ENCODE results near the gene MICAL2.

Gene MICAL2

DNA sequence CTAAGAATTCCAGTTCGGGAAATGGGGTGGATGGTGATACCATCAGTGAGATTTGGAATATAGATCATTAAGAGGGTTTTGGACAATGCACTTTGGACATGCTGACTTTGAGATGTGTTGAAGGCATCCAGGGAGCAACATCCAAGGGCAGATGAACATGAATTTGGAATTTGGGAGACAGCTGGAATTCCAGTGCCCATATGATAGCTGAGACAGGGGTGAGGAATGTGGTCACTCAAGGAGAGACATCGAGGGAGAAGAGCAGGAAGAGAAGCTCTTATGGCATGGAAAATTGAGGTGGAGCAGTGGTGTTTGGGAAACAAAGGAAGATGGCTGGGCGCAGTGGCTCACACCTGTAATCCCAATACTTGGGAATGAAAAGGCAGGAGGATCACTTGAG, 11.8 kb upstream of the MICAL2 start:
- in situ Hi-C loops (cut with MboI; ENCODE audit: low sequenced_read_pairs) = no loop called here

DNA sequence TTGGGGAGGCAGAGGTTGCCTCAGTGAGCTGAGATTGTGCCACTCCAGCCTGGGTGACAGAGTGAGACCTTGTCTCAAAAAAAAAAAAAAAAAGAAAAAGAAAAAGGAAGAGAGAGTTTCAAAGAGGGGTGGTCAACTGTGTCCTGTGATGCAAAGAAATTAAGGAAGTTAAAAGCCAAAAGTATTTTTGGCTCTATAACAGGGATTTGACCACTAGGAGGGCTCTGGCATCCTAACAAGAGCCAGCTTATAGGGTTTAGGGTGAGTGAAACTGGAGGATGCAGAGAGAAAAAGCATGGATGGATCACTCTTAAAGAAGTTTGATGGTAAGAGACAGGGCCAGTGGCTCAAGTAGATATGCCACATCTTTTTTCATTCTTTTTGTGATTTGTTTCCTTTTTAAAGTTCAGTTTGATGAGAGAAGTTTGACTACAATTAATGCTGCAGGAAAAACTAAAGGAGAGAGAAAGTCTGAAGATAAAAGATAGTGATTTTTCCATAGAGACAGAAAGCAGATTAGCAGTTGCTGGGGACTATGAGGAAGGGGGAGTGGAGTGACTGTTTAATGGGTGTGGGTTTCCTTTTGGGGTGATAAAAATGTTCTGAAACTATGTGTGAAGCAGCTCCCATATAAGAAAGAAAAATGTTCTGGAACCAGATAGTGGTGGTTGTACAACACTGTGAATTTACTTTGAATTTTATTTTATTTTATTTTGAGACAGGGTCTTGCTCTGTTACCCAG, 11.1 kb upstream of the MICAL2 start:
- in situ Hi-C loops (cut with MboI; ENCODE audit: low sequenced_read_pairs) = no loop called here

DNA sequence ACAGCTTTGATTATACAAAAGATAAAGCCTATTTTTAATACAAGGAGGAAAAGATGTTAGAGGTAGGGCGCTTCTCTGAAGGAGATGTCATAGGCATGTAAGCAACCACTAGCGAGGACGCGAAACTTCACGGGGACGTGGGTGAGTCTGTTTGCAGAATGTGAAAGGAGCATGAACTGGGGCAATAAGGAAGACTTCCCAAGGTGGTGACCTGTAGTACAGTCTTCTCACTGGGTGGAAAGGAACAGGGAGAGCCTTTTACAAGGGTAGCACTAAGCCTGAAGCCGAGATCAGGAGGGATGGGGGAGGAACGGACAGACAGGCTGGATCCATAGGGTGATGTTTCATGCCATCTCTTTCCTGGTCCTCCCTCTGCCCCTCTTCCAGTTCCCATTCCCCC, 10.0 kb upstream of the MICAL2 start:
- in situ Hi-C loops (cut with MboI; ENCODE audit: low sequenced_read_pairs) = no loop called here

DNA sequence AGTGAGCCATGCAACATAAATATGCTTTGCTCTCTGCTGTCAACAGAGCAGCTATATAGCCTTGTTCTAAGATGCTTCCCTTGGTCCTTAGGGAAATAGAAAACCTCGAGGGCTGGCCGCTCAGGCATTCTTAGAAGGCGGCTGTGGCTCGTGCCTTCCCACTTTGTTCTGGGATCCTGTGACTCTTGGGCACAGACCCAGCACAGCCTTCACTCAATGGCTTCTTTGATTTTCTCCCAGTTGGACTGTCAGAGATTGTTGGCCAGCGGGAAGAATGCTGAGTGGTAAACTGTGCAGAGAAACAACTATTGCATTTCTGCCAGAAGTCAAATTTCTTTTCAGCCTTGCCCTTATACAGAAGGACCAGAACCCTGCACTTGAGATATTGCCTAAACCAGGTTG, 9.5 kb upstream of the MICAL2 start:
- in situ Hi-C loops (cut with MboI; ENCODE audit: low sequenced_read_pairs) = no loop called here

DNA sequence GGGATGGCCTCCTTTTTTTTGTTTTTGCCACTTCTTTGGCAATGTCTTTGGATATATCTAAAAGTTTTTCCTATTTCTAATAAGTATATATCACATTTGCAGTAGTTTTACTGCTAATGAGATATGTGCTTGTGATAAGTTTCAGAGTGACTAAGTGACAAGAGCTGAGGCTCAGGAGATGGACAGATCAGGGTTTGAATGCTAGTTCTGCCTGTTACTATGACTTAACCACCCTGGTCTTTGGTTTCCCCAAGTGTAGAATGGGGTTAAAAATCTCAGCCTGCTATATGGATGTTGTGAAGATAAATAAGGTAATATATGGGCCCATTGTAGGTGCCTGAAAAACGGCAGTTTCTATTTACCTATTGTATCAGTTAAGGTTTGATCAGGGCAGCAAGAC, 9.1 kb upstream of the MICAL2 start:
- in situ Hi-C loops (cut with MboI; ENCODE audit: low sequenced_read_pairs) = no loop called here

DNA sequence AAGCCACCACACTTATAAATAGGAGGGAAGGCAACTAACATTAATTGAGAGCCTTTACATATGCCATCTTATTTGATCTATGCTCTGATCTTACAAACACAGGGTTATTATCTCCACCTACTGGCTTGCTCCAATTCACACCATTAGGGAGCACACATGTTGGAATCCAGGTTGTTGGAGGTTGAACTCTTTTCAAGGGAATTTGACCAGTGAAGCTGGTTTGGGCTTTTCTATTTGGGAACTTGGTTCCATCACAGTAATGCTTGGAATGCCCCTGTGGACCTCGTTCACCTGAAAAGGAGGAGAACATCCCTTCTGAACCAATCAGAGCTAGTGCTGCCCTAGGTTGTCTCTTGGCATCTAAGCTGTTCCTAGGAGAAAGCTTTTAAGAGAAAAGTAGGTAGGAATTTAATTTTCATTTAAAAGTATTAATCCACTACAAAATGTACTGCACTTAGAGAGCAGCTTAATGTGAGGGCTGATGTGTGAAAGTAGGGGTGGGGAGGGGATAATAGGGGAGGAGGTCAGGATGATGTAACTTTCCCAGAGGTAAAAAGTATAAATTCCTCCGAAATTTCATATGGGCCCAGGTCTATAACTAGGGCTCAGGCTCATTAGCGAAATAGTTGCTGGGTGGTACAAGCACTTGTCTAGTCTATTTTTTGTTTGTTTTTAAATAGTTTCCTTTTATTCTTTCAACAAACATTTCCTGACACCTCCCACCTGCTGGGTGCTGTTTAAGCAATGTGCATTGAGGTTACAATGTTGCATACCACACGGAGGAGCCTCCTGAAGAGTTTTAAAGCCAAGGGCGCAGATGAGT, 7.6 kb upstream of the MICAL2 start:
- in situ Hi-C loops (cut with MboI; ENCODE audit: low sequenced_read_pairs) = no loop called here

DNA sequence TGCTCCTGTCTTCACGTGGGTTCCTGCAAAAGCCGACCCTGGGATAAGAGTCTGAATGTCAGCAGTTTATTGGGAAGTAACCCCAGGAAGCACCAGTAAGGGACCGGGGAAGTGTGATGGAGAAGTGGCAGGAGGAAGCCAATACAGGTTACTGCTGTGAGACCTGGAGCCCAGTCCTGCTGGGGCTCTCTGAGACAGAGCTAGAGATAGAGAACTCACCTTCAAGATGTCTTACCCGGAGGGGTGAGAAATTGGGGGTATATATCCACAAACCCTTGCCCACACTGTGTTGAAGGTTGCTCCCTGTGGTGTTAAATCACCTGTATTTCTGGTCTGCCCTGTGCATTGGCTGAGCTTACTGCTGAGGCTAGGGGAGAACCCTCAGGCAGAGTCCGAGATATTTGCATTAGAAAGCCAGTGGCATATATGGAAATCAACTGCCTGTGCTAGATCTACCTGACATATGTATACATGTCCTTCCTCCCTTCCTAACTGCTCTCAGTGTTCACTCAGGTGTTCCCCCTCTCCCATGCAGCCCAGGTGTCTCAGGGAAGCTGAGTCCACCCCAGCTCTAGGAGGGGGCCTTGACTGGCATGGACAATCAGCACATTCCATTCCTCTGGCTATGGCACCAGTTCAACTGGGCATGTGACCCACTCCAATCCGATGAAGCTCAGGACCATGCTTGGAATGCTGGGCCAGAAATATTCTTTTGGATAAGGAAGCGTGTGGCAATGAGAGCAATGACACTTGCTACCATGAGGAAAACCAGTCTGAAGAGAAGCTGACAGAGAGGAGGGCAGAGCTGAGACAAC, 6.8 kb upstream of the MICAL2 start:
- in situ Hi-C loops (cut with MboI; ENCODE audit: low sequenced_read_pairs) = no loop called here

DNA sequence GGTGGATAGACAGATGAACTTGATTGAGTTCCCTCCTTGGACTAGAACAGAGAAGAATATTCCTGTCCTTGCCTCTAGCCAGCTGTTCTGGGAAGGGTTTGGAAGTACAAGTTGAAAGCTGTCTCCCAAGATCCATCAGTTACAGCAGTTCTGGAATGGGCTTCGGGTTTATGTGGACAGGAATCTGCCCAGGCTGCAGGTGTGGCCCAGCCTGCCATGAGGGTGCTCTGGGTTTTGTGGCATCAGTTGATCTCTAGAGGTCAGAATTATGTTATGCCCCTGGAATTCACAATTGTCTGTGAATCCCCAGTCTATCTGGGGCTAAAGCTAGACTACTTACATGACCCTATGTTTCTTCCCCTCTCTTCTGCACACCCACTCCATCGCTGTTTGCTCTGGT, 4.9 kb upstream of the MICAL2 start:
- in situ Hi-C loops (cut with MboI; ENCODE audit: low sequenced_read_pairs) = no loop called here

DNA sequence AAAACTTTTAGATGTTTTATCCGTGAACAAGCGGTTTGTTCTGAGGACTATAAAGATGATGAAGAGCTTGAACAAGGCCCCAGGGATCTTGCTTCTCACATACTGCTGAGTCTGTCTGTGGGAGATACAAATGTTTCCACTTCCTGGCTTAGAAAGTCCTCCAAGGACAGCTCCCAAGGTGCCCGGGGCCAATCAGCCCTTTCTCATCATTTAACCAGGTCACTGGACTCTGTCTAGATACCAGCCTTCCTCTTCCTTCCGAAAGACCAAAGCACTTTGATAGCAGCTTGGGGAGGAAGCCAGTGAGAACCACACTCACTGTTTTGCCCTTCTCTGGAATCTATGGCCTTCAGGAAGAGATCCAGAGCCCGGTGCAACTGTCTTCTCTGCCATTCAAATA, 4.3 kb upstream of the MICAL2 start:
- in situ Hi-C loops (cut with MboI; ENCODE audit: low sequenced_read_pairs) = no loop called here

DNA sequence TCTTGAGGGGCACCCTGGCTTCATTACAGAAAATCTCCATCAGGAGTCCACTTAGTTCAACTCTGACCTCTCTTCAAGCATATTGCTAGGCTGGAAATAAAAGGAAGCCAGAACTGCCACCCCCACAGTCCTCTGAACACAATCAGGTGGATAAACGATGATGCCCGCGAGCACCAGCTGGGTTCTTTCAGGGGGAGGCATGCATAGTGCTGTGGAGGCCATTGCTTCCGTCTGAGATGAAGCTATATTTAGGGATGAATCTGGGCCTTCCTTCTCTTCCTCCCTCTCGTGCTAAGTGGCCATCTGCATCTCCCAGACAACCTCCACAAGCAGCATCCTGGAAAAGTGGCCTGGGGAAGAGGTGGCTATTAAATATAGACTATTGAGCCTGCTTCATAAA, 3.9 kb upstream of the MICAL2 start:
- in situ Hi-C loops (cut with MboI; ENCODE audit: low sequenced_read_pairs) = no loop called here

DNA sequence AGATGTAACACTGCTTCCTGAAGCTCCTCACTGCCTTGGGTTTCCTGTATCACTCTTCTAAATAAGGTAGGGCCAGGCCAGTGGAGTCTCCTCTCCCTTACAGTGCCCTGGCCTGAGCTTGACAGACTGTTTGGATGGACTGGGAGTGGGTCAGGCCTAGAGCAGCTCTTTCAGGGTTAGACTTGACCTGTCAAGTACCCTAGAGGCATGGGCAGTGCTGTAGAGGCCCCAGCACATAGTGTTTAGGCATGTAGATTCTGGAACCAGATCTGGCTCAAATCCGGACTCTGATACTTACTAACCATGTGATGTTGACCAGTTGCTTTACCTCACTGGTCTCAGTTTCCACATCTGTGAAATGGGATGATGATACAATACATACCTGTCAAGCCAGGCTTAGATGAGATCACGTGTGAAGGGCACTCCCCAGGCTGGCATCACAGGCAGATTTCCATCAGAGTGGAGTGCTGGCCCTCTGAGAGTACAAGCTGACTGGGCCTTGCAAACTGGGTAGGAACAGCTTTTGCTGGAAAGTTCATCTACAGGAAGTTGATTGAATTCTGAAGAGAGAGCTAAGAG, 1.4 kb upstream of the MICAL2 start:
- in situ Hi-C loops (cut with MboI; ENCODE audit: low sequenced_read_pairs) = no loop called here

DNA sequence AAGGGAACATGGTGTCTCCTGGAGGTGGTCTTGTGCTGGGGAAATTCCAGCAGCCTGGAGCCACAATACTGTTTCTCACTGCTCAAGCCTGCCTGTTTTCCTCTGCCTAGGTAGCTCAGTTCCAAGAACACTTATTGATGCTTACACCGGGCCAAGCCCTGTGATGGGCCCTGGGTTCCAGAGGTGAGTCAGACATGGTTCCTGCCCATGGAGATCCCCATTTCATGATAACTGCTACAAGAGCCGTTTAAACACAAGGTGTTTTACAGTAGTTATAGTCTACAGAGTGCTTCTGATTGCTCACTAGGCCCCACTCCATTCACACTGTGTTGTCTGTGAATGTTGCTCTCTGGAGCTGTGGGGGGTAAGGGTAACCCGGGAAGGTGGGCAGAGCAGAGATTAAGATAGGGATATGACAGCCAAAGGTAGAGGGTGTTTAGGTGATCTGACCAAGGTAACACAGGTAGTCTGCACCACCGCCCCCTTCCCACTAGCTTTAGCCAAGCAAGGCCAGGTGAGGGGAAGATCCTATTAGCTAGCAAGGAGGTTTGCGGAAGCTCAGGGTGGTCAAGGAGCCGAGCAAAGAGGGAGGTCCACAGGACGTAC, 696 bp upstream of the MICAL2 start:
- in situ Hi-C loops (cut with MboI; ENCODE audit: low sequenced_read_pairs) = no loop called here

DNA sequence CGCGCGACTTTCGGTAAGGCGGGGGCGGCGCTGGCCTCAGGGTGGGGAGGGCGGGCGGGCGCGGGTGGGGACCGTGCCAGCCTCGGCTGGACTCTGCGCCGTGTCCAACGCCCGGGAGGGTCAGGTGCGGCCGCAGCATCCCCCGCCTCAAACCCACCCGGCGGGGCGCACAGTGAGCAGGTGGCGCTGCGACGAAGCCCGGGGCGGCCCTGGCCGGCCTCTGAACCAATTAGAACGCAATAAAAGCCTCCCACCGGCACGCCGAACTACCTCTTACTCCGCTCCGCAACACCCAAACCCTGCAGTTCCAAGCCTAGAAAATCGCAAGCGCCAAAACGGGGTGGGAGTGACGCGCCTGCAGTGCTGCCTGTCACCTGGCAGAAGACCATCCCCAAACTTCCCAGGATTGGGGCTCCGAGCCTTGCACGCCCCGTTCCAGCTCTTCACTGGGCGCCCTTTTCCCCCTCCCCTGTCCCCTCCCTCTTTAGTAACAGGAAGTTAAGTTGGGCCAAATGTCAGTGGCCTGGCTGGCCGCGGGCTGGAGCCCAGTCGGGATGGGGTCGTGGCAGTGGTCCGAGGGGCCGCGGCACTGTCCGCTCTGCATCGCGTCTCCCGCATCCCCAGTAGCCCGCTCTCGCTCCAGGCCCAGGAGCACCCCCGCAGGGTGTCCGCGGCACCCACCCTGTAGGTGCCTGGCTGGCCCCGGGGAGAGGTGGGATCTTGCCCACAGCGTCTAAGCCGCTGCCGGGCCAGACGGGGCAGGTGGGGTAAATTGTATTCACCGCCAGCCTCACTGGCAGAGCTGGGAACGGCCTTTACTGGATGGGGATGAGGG, 541 bp downstream of the MICAL2 start:
- in situ Hi-C loops (cut with MboI; ENCODE audit: low sequenced_read_pairs) = no loop called here

DNA sequence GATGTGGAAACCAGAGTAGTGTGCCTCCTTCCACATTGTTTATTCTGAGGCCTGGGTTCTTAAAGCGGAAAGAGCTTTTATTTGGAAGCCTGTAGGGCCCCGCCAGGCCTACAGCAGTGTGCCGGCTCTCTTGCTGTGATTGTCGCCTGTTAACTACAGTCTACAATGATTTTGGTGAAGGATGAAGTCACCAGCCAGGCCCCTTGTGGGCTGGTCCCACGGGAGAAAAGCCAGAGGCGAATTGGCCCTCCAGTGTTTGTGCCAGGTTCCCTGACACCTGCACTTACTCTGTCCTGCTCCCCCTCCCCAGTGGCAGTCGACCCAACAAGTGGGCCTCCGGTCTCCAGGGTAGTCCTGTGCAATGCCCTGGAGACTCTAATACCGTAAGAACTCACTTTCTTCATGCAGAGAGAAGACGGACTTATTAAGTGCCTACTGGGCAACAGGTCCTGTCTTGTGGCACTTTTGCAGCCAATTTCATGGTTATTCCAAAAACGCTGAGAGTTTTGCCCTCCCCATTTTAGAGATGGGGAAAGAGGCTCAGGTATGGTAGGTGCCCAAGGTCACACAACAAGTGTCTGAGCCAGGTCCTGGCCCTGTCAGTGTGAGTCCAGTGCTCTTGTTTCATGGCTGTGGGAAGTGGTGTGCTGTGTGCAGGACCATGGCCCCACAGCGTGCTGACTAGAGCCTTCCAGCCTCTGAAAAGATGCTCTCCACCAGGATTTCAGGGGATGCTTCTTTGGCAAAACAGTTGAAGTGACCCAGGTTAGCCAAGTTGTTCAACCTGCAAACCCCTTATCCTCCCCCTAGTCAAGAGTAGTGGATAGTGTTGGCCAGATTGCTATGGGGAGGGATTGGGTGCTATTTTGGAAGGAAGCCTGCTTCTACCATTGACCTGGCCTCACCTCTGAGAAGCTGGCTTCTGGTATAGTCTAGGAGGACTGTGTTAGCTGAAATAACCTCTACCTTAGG, 1.4 kb downstream of the MICAL2 start:
- in situ Hi-C loops (cut with MboI; ENCODE audit: low sequenced_read_pairs) = no loop called here

DNA sequence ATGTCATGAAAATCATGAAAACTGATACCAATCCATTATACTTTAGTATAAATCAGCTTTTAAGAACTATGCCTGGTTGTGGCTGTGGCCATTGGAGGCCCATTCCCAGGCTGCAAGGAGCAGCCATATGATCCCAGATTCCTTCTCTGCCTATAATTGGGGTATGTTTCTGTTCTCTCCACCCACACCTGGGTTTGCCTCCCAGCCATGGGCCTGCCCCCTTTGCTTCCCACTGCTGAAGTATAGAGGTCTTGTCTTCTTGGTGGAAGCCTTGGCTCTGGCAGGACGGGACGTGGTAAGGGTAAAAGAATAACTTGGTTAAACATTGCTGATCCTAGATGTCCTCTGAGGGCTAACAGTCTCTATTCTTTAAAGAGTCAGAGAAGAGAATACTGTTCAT, 2.4 kb downstream of the MICAL2 start:
- in situ Hi-C loops (cut with MboI; ENCODE audit: low sequenced_read_pairs) = no loop called here

DNA sequence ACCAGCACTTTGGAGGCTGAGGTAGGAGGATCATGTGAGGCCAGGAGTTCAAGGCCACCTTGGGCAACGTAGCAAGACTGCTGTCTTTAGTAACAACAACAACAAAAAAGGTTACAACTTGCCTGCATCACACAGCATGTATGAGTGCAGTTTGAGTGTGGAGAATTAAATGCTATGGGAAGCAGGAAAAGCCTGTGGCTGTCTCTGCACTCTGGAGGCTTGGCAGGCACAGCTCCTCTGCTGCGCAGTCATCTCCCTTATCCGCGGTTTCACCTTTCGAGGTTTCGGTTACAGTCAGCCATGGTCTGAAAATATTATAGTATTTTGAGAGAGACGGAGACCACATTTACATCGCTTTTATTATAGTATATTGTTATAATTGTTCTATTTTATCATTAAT, 2.9 kb downstream of the MICAL2 start:
- in situ Hi-C loops (cut with MboI; ENCODE audit: low sequenced_read_pairs) = no loop called here

DNA sequence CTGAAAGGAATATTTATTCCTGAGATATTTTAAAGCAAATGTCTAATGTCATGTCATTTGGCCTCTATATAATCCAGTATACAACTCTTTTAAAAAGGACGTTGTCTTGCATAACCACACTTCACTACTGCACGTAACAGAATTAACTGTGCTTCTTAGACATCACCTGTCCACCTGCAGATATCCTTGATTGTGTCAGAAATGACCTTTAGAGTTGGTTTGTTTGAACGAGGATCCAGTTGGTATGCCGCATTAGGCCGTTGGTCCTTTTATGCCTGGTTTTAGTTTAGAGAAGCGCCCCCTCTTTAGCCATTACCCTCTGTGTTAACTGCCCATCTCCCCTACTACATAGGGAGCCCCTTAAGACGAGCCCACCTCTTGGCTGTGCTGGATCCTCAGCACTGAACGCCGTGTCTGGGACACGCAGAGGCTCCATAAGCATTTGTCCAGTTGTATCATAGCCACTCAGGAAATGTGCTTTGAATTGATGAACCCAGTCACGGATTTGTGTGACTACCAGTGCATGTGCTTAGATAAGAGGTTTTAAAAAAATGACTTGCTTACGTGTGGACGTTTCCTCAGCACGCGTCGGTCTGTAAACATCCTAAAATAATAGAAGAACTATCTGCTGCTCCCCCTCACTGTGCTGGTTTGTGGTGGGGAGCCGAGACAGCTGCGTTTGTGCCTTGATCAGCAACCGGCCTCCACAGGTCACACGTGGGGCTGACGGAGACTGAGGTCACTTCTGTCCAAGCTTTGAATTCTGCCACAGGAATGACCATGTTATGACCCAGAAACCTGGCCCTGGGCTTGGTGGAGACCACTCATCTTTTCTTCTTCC, 4.0 kb downstream of the MICAL2 start:
- in situ Hi-C loops (cut with MboI; ENCODE audit: low sequenced_read_pairs) = no loop called here

DNA sequence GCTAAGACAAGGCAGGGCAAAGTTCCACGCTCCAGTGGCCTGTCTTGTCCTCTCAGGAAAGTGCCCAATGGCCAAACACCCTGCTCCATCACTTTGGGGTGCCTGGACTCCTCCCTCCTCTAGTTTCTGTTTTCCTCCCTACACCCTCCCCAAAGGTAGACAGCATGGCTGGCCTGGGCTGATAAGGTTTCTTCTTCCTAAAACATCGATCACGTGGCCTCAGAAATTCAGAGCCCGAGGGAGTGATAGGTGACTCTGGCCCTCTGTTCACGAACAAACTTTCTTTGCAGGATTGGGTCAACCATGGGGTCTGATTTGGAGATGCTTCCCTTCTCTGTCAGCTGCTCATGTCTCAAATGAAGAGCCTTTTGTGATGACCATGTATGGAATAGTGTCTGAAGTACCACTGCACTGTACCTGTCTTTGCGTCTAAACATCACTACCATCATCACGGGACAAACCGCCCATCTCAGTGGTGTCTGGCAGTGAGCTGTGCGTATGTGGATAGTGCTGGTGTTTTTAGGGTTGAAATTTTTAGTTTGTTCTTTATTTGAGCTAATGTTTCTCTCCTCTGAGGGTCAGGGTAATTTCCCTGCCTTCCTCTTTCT, 6.1 kb downstream of the MICAL2 start:
- in situ Hi-C loops (cut with MboI; ENCODE audit: low sequenced_read_pairs) = no loop called here

Data from HL-60/S4 treated with phorbol 12-myristate 13-acetate at 8.2 ng/mL for 4 days and 3 days (cell line).